ENCODE results near the gene GCH1. TPM values are rescaled to one million over a fixed set of nuclear protein-coding genes. Genes with fewer than 3 reads are reported as not detected.

The GCH1 gene
- total RNA-seq, 1 donor from 2014 or later, result 9.0 TPM

DNA sequence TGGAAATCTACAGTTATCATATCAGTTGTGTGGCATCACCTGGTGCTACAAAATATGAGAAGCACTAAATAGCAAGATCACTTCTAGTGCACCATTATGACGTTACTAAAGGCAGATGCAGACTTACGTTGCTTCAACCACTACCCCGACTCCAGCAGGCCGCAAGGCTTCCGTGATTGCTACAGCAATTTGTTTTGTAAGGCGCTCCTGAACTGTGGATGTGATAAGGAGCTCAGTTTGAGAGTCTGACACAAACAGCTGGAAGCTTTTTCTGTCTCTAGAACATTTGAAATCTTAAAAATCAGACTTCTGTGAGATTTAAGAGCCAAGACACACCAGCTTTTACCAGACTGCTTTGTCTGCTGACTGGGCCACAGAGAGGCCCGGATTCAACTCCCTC, 57.0 kb downstream of the GCH1 start:
- Mint-ChIP-seq H3K4me1 (peaks cover 23% of the 10 kb centered on the region), H3K4me3 (no peak overlapping the region), H3K27me3 (ENCODE audit: insufficient read depth, low read depth) (no peaks in the 10 kb centered on the region), H3K36me3 (no peaks in the 10 kb centered on the region), H3K9me3 (no peaks in the 10 kb centered on the region), H3K27ac (no peak overlapping the region)
- Histone ChIP-seq H3K4me2 (no peak overlapping the region), H3K9me3 (ENCODE audit: low read depth) (no peaks in the 10 kb centered on the region), H2AFZ (replicated peaks) (no peak overlapping the region), H3K4me1 (peaks cover 9% of the 10 kb centered on the region), H3K79me2 (ENCODE audit: low read depth) (no peaks in the 10 kb centered on the region), H3K4me3 (no peak overlapping the region), H3K27ac (no peak overlapping the region), H4K20me1 (ENCODE audit: low read depth) (no peaks in the 10 kb centered on the region), H3F3A (ENCODE audit: low read depth) (no peaks in the 10 kb centered on the region), H3K27me3 (no peaks in the 10 kb centered on the region), H3K36me3 (no peaks in the 10 kb centered on the region), H3K9ac (no peak overlapping the region)
- no peak for TF ChIP-seq EZH2phosphoT487 (IDR thresholded peaks at IDR 0.05)
- TF ChIP-seq, protein P1, sequence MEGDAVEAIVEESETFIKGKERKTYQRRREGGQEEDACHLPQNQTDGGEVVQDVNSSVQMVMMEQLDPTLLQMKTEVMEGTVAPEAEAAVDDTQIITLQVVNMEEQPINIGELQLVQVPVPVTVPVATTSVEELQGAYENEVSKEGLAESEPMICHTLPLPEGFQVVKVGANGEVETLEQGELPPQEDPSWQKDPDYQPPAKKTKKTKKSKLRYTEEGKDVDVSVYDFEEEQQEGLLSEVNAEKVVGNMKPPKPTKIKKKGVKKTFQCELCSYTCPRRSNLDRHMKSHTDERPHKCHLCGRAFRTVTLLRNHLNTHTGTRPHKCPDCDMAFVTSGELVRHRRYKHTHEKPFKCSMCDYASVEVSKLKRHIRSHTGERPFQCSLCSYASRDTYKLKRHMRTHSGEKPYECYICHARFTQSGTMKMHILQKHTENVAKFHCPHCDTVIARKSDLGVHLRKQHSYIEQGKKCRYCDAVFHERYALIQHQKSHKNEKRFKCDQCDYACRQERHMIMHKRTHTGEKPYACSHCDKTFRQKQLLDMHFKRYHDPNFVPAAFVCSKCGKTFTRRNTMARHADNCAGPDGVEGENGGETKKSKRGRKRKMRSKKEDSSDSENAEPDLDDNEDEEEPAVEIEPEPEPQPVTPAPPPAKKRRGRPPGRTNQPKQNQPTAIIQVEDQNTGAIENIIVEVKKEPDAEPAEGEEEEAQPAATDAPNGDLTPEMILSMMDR (IDR thresholded peaks at IDR 0.05), result no peak
- no peak for TF ChIP-seq EZH2 (IDR thresholded peaks at IDR 0.05)
- DNase-seq (ENCODE audit: low spot score), result no peak

DNA sequence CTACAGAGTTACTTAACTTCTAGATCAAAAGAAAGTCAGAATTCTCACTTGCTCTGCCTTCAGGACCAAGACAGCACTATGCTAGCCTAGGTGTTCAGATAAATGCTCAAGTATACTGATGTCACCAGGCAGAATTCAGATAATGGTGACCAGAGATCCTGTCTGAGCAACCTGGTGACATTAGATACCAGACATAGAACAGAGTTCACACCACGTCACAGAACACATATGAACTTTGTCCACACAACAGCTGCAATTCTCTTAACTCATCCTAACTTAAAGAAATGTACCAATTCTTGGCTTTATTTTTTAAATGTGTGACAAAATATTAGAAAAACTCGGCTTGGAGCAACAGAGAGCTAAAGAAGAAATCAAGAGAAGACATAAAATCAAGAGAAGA, 58.1 kb downstream of the GCH1 start:
- H3K4me3 Mint-ChIP-seq, result no peak overlapping the region
- peaks cover 19% of the 10 kb centered on the region for H3K4me1 Mint-ChIP-seq
- no peaks in the 10 kb centered on the region for H3F3A ChIP-seq (ENCODE audit: low read depth)
- no peaks in the 10 kb centered on the region for H3K9me3 Mint-ChIP-seq
- TF ChIP-seq EZH2 (IDR thresholded peaks at IDR 0.05) (no peak), EZH2phosphoT487 (IDR thresholded peaks at IDR 0.05) (no peak)
- TF ChIP-seq, protein P1 (IDR thresholded peaks at IDR 0.05), result no peak
- H4K20me1 ChIP-seq (ENCODE audit: low read depth), result no peaks in the 10 kb centered on the region
- no peak overlapping the region for H3K9ac ChIP-seq
- H3K36me3 ChIP-seq, result no peaks in the 10 kb centered on the region
- H3K4me3 ChIP-seq, result no peak overlapping the region
- no peaks in the 10 kb centered on the region for H3K79me2 ChIP-seq (ENCODE audit: low read depth)
- H3K27ac Mint-ChIP-seq, result no peak overlapping the region
- no peaks in the 10 kb centered on the region for H3K27me3 Mint-ChIP-seq (ENCODE audit: insufficient read depth, low read depth)
- H3K36me3 Mint-ChIP-seq, result no peaks in the 10 kb centered on the region
- H3K27ac ChIP-seq, result no peak overlapping the region
- no peak overlapping the region for H3K4me2 ChIP-seq
- peaks cover 9% of the 10 kb centered on the region for H3K4me1 ChIP-seq
- no peak for DNase-seq (ENCODE audit: low spot score)
- no peaks in the 10 kb centered on the region for H3K9me3 ChIP-seq (ENCODE audit: low read depth)
- H3K27me3 ChIP-seq, result no peaks in the 10 kb centered on the region
- H2AFZ ChIP-seq (replicated peaks), result no peak overlapping the region

DNA sequence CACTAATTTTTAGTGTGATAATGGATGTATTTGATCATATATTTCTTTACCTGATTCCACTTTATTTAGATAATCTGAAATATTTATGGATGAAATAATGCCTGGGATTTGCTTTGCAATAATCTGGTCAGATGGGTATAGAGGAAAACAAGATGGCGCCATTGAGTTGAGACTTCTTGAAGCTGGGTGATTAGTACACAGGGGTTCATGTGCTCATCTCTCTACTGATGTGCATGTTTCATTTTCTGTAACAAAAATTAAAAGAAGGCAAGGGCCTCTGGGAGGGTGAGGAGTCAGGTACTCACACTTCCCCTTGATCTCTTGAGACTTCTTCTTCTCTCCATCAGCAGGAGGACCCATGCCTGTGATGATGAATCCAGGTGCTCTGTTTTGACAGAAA, 61.8 kb downstream of the GCH1 start:
- H3K36me3 ChIP-seq, result no peaks in the 10 kb centered on the region
- H3K27ac ChIP-seq, result no peak overlapping the region
- H3K4me1 ChIP-seq, result no peaks in the 10 kb centered on the region
- Mint-ChIP-seq H3K9me3 (no peaks in the 10 kb centered on the region), H3K36me3 (no peaks in the 10 kb centered on the region), H3K27me3 (ENCODE audit: insufficient read depth, low read depth) (no peaks in the 10 kb centered on the region), H3K27ac (no peak overlapping the region), H3K4me1 (no peaks in the 10 kb centered on the region), H3K4me3 (no peak overlapping the region)
- H3K4me2 ChIP-seq, result no peak overlapping the region
- H3K79me2 ChIP-seq (ENCODE audit: low read depth), result no peaks in the 10 kb centered on the region
- H3F3A ChIP-seq (ENCODE audit: low read depth), result no peaks in the 10 kb centered on the region
- H3K4me3 ChIP-seq, result no peak overlapping the region
- no peak overlapping the region for H3K9ac ChIP-seq
- H3K9me3 ChIP-seq (ENCODE audit: low read depth), result no peaks in the 10 kb centered on the region
- H3K27me3 ChIP-seq, result no peaks in the 10 kb centered on the region
- H4K20me1 ChIP-seq (ENCODE audit: low read depth), result no peaks in the 10 kb centered on the region
- H2AFZ ChIP-seq (replicated peaks), result no peak overlapping the region
- no peak for DNase-seq (ENCODE audit: low spot score)
- TF ChIP-seq, protein P1 (IDR thresholded peaks at IDR 0.05), result no peak
- TF ChIP-seq EZH2 (IDR thresholded peaks at IDR 0.05) (no peak), EZH2phosphoT487 (IDR thresholded peaks at IDR 0.05) (no peak)
